Right kidney (tissue), 1 donor: ENCODE results near the gene DOCK10.
A peak's percentile ranks its signal among the peaks of the same experiment; 100 is the strongest.

ENCODE experiments used
- DNase-seq: peaks from one replicate; pipeline ENCODE4 v3.0.0-alpha.2; 2016

DOCK10 gene

DNA sequence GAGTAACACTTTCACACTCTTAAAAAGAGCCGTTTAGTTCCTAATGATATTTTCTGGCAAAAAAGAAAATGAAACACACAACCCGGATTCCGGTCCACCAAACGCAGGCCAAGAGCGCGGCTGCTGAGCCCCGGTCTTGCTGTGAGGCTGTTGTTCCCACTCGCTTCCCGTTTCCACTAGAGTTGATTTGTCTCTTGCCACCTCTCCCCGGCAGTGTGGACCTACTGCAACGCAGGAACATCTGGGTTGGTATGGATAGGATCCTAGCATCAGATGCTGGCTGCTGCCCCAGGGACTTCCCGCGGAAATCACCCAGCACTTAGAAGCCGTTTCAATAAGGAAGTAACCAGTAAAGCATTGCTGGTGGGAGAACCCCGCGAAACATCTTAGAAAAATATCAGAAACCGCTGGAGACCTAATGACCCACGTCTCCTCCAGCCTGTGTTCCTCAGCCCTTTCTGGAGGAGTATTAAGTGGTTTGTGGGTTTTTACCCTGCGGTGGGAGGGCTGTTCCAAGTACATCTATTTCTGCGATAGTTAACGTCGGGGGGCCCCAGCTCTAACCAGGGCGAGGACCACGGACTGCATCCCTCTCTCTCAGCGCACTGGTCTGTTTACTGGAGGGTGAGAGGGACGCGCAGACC is 939 bp downstream of the DOCK10 start:
- DNase-seq, result peak; percentile 49

DNA sequence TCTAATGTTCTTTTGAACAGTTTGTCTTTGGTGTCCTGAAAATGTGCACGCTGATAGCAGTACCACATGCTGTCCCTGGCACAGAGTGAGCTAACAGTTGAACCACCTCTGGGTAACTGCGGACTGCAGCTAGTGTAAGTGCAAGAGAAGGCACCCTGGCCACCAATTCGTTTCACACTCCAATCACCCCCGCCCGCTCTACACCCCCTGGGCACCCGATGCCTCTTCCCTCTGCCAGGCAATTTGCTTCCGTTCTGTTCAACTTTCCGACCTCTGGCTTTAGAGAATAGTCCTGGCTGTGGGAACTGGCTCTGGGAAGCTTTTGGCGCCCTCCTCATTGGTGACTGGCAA is 1.4 kb downstream of the DOCK10 start:
- no peak for DNase-seq

DNA sequence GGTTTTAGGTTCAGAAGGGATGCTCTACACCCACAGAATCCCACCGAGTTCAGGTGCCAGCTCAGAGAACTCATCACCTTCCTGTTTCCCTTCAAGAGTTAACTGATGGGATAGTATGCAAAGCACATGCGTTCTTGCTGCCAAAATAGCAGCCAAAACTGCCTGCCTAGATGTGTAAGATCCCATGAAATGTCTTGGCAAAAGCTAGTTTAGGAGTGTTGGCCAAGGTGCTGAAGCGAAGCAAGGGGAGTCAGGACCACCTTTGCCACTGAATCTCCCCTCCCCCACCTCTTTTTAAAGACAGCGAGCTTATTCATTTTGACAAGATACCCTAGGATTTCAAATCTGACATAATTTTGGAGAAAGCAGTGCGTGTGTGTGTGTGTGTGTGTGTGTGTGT is 2.1 kb downstream of the DOCK10 start:
- DNase-seq, result no peak

DNA sequence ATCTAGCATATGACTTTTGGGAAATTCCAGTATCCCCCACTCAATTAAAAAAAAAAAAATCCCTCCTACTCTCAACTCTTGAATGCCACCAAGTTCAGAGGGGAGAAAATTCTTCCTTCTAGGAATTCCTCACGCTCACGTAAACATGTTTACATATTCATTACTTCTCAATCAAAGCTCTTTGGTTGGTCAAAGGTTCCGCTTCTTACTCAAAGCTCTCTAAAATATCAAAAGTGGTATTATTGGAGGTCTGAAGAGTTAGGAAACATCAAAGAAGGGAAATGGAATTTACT is 4.1 kb downstream of the DOCK10 start:
- DNase-seq, result no peak

DNA sequence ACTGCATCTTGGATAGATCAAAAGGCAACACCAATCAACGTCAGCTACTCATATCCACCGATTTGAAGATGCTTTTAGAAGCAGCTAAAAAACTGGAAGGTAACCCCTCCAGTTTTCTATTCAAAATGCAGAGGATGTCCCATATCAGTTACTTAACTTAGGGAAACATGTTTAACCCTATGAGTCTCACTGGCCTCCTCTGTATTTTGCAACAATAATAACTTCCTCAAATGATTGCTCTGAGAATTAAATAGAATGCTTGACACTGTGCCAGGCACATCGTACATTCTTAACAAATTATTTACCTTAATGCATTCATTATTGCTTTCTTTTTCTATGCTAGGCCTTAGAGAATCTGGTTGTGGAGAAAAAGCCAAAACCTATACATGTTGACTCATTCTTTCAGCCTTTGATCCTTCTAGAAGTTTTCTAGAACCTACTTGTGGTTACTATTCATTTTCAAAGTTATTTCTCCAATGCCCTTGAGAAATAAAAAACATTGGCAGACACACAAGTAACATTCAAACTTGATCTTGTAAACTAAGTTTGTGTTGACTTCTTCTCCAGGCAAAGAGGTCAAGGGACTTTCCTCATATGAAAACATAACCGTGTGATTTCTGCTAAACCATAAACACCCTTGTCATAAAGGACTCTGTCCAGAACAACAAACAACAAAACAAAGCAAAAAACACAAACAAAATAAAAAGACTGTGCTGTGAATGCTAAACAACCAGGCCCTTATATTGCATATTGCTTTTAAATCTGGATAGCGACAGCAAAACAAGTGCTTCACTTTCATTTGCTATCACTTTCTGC is 4.6 kb downstream of the DOCK10 start:
- no peak for DNase-seq

DNA sequence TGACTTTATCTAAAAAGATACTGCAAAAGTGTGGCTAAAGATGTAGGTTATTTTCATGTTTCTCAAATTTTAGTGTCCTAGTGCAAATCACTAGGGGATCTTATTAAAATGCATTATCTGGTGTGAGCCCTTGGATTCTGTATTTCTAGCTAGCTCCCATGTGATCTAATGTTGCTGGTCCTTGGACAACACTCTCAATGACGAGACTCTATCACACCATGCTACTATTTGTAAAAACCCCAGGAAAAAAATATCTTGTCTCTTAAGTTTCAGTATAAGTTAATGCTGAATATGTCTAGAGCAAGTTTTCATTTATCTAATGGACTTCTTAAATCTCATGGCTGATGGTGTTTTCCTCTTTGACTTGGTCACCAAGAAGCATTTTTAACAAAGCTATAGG is 5.8 kb downstream of the DOCK10 start:
- DNase-seq, result no peak

DNA sequence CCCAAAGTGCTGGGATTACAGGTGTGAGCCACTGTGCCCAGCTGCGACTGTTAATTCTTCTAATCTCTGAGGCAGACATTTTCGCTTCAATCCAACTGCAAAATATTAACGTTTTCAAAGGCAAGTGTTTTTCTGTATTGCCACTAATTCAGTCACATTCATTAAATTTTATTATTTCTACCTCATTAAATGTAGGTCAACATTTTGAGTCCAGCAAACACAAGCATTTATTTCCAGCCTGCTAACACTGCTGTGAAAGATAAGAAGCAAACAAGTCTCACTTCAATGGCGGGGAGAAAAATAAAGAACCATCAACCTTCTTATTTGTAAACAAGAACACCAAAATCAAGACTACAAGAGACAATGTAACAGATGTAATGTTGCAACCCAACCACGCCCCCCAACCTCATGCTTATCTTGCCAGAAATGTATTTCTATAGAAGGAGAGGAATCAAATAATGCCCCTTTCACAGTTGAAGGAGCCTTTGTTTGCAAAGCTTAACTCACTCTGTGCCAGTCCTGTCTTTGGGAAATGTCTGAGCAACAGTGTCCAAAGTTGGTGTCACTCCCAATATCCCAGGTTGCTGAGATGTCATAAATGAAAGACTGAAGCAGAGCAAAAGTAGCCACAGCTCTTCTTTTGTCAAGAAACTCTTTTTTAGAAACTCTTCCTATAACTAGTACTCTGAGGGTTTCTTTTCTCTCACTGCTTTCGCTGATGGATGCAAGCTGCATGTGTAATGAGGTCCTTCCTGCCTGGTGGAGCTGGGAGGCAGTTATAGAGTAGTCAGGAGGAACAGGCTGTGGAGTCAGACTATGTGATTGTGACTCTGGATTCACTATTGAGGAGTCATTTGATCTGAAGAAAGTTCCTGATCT is 8.6 kb downstream of the DOCK10 start:
- no peak for DNase-seq

DNA sequence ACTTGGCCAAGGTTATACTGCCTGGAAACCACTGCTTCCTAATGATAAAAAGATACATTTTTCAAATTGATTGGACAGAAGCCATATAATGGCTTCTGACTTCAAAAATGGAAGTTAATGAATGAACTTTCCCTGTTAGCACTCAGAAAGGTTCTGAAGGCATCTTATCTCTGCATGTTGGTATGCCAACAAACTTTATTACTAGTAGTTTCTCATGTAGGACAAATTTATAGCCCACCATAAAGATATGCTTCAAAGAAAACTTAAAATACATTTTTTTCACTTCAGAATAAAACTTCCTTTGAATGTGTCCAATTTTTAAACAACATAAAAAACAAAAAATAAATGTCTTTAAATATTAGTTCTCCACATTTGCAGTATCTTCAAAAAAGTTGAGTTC is 10.0 kb downstream of the DOCK10 start:
- DNase-seq, result no peak

DNA sequence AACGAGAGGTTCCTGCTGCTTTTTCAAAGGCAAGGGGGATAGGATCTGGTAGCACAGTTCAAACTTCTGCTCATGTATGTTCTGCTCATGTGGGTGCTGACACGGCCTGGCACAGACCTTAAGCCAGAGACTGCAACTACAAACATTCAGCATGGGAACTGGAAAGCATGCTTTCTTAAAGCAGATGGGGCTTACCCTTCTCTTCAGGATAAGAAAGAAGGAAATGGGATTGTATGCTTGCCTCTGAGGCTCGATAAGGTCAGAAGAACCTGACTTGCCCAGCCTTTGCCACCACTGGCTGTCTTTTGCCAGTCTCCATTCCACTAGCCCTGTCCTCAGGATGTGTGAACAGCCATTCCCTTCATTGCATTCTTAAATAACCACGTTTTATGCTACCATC is 10.7 kb downstream of the DOCK10 start:
- DNase-seq, result no peak

DNA sequence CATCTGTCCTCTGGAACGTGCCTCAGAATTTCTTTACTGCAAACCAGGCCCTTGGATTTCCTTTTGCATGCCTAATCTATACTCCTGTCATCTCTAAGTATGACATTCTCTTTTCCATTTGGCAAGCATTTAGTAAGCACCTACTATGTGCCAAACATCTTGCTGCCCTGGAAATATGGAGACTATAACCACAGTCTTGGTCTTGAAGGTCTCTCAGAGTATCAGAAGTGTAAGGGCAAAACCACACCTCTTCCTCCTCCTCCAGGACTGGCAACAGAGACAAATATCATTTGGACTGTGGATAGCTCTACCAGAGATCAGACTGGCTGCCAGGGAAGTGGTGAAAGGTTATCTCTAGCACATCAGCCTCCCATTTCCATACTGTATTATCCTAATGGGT is 11.4 kb downstream of the DOCK10 start:
- DNase-seq, result no peak

DNA sequence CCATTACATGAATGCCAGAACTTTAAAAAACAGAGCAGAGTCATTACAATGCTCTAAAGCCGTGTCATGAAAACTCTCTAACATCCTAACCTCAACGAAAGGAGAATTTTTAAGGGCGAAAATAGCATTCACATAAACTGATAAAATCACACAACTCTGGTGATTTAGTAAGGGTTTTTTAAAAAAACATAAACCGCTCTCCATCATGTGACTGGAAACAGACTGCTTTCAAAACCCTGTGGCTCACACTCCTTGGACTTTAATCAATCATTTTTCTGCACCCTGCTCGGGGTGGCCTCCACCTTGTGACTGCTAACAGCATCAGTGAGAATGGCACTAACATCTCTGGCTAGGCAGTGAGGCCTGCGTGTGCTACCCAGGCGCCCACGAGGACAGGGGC is 12.1 kb downstream of the DOCK10 start:
- no peak for DNase-seq

DNA sequence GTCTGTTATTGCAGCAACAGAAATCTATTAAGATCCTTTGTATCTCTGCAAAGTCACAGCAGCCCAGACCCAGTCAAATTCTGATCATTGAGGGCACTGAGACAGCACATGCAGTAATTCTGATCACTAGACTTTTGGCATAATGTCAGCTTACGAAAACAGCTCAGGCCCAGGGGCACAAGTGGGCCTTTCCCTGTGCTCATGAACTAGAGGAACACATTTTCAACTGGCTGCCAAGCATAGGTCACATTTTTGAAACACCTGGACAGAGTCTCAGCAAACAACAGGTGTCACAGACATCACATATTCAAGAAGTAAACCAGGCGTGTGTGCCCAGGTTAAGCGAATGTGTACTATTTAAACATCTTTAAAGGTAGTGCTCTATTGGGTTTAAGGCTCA is 13.7 kb downstream of the DOCK10 start:
- no peak for DNase-seq

DNA sequence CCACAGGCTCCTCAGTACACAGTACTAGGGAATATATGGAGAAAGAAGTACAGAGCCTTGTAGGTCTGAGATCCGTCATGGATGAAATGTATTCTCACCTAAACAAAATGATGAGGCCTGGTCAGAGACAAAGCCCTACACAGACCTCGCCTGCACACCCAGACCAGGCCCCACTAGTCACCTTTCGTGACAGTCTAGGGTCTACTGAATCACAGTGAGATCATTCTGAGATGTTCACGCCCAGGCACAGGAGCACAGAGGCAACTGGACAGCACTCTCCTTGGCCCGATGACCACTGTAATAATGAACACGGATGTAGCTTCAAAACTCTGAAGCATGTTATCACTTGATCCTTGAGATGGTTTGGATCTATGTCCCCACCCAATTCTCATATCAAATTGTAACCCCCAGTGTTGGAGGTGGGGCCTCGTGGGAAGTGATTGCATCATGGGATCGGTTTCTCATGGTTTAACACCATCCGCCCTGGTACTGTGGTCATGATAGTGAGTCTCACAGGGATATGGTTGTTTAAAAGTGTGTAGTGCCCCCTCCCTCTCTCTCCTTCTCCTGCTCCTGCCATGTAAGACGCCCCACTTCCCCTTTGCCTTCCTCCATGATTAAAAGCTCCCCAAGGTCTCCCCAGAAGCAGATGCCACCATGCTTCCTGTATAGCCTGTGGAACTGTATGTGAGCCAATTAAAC is 15.1 kb downstream of the DOCK10 start:
- no peak for DNase-seq

DNA sequence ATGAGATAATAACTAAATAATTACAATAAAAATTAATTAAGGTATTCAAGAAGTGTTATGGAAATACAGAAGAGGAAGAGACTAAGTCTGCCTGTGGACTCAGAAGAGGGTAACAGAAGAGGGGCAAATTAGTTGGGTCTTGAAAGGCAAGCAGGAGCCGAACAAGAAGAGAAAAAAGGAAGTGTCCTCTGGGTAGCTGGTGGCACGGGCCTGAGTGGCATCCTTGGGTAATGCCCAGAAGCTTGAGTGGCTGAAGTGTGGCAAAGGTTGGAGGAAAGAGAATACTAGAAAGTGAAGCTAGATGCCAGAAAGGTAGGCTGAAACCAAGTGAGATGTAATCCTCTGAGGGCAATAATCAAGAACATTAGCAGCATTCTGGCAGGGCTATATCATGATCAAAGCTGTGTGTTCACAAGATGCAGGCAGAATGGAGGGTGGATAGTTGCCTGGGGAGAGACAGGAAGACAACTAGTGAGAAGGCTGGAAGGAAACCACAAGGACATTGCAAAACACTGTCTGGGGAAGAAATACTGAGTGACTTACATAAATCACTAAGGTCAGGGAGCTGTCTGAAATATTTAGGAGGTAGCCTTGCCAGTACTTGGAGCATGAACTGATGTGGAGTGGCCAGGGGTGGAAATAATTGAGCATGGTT is 16.2 kb downstream of the DOCK10 start:
- DNase-seq, result no peak

DNA sequence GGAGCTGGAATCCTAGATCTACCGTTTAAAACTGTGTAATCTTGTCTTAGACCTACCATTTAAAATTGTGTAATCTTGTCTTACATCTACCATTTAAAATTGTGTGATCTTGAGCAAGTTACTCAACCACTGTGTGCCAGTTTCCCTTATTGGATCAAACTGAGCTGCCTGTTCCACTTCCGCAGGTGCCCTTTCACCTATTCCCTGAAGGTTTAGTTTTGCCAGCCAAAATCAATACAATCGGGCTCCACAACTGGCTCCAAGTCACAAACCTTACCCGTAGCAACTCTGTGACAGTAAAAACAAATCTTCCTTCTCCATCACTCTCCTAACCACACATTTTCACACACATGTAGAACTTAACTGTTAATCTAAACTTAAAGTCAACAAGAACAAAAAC is 20.1 kb downstream of the DOCK10 start:
- no peak for DNase-seq

DNA sequence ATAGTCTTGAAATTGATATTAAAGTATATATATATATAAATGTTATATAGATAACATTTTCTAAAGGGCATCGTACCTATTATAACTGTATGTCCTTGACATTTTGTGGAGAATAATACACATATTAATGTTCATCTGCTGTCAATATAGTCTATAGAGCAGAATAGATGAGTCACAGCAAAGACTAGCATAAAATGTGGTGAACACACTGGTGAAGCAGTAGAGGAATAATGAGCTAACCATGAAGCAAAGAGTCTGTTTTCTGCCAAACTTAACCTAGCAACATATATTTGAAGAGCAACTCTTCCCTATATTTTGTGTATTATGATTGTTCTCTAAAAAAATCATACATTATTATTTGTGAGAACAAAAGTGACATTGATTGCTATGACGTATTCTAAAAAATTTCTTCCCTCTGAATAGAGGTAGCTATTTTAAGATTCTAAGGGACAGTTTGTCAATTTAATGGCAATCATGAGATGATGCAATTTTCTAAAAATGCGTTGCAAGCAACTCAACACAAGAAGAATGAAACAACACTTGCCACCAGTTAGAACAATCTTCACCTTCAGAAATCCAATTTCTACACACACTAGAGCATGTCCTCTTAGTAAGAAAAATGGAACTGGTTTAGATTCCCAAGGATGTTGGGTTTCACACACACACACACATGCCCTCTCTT is 22.0 kb downstream of the DOCK10 start:
- no peak for DNase-seq

DNA sequence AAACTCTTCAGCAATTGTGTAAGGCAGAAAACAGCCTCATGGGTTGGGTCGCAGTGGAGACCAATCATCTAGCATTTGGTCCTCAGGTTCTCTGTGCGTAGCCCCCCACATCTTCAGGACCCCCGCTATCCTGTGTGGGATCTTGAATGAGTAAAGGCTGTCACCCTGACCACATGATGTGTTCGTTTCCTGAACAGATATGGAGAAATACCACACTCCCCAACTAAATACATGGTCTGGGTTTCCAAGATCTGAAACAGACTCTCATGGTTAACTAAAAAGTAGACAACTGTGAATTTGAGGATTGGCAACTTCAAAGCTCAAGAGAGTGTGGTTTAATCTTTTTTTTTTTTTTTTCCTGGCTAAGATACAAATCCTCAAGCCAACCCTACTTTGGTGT is 23.2 kb downstream of the DOCK10 start:
- no peak for DNase-seq

DNA sequence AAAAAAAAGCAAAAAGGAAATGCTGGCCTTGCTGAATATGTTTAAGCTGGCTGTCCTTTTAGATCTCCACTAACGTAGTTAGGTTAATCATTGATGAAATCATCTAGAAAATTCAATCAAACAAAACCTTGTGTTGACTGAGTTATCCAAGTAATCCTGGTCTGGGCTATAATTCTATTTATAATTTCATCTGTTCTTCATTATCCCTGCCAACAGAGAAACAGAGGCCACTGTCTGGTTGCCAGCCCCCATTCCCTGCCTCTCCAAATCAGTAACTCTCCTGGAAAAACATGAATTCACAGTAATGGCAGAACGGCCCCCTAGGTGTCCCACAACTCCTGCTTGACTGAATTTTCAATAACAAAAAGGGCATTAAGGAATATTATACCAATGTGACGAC is 24.6 kb downstream of the DOCK10 start:
- no peak for DNase-seq

DNA sequence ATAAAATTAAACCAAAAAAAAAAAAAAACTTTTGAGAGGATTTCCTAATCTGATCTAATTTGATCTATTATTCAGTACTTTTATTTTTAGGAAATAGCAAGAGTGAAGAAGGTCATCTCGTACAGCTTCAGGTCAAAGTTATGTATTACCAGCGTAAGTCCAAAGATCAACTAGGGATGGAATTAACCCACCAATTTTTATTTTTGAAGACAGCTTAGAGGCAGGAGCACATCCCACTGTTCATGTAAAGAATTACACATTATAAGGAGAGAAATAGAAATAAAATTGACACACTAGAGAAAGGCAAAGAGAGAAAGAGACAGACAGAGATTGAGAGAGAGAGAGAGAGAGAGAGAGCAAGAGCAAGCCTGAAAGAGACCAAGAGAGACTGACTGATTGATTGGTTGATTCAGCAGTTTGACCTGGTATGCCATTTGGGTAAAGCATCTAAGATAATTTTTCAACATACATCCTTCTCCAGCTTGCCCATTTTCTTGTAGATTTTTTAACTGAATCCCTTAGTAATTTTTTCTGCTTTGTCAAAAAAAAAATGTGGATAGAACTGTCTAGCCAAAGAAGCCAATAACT is 25.1 kb downstream of the DOCK10 start:
- DNase-seq, result no peak

DNA sequence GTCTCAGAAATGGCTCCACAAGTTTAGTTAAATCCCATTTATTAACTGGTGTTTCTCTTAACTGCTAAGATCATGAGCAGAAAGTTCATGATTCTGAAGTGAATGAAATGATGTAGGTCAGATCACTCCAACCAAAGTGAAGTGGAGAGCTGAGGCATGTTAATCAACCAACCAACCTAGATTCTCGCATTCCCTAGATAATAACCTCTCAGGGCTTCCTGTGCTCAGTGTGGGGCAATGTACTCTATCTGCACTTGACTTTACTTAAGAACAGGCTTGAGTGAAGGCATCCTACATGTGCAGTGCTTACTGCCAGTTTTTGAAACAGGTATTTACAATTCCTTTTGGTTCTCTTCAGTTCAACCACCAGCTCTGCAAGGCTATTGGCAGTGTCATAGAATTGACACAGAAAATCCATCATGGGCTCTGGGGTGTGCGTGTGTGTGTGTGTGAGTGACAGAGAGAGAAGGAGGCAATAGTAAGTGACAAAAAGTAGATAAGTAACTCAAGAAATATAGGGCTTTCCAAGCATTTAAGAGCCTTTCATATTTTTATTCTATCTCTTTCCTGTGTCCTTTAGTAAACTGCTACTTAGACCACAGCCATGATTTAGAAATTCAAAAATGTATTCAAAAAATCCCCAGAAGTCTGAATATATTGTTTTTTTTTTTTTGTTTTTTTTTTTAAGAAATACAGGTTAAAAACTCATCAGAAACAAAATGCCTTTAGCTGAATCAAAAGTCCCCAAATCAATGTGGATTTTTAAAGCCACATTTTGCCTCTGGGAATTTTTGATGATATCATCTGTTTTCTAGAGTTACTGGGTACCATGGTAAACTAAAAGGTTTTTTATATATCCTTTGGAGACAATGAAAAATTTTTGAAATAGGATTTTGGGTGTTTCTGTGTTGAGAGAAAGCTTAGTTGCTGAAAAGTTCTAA is 28.6 kb downstream of the DOCK10 start:
- no peak for DNase-seq
